ENCODE results near the gene YBX2. TPM values are rescaled to one million over a fixed set of nuclear protein-coding genes. Genes with fewer than 3 reads are reported as not detected.

YBX2 gene
- total RNA-seq, 1 experiment from 2014 or later, result 0.65 TPM

DNA sequence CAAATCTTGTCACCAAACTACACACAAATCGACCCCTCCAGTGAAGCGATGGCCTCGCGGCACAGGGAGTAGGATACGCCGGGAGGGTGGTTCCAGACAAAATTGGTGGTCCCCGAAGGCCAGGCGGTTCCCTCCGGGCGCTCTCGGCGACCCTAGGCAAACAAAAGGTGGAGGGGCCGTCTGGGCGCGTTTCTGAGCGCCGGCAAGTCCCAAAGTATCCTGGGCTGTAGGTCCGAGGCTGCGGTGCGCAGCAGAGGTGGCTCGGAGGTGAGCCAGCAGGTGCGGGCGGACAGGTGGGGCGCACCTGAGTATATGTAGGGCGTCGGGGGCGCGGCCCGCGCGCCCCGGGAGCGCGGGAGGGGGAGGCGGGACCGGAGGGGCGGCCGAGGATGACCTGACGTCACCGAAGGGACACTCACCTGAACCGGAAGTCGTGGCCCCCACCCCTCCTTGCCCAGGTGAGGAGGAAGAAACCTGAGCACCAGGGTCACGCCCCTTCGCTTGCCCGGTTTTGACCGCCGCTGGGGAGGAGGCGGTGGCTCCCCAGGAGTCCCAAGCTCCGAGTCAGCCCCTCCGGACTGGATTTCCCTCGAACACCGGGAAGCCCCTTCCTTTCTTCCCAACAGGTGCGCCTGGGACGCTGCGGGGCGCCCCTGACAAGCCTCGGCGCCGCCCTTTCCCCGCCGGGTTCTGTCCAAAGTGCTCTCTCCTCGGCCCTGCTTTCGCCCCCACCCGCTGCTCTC lies 32.1 kb downstream of the YBX2 start, which contains the start of gene CLDN7:
TSS of gene CLDN7 (minus strand) at position 287 of the 743 bp plus-strand sequence. CDS start 435 bp downstream, outside the sequence.
- no peaks in the 10 kb centered on the region for H3K9me3 ChIP-seq (ENCODE audit: insufficient read depth, low read depth)
- POLR2A ChIA-PET (ENCODE audit: unreplicated experiment), result interaction anchor here (0.6 kb wide), 2 partner anchors 21 to 142 kb away, joined by 3 read pairs; partner anchors contain the start of gene TMEM256
- BruUV-seq (replicated peaks), result no TSS peak
- TF ChIP-seq CTCF (conservative IDR thresholded peaks at IDR 0.05), result no peak; the same call in 1 of the 2 replicates
- peak; percentile 95 to 99 for DNase-seq
- peak within 1 kb of the TSS; percentile 98 for H3K4me2 ChIP-seq
- no peaks in the 10 kb centered on the region for H3K9me2 ChIP-seq (ENCODE audit: insufficient read depth)
- peak within 1 kb of the TSS; percentile 49 for H2AFZ ChIP-seq
- H4K20me1 ChIP-seq (ENCODE audit: insufficient read depth), result peaks cover 25% of the 10 kb centered on the region
- peak within 1 kb of the TSS; percentile 100 for H3K27ac ChIP-seq
- H3K36me3 ChIP-seq (ENCODE audit: low read depth), result peaks cover 29% of the 10 kb centered on the region
- H3K4me1 ChIP-seq (replicated peaks; ENCODE audit: insufficient read depth), result peaks cover 40% of the 10 kb centered on the region
- peak within 1 kb of the TSS; percentile 97 for H3K4me3 ChIP-seq
- peaks cover 57% of the 10 kb centered on the region for H3K79me2 ChIP-seq (ENCODE audit: low read depth)
- intact Hi-C loops (cut with micrococcal nuclease; ENCODE audit: unreplicated experiment), result loop anchor here (1.0 to 5.0 kb wide), 8 partner anchors 10 to 580 kb away; partner anchors contain the start of genes EIF5A, ELP5, POLR2A and SLC35G6
- H3K27me3 ChIP-seq (ENCODE audit: insufficient read depth, low read depth), result no peaks in the 10 kb centered on the region
- CTCF ChIA-PET, result interaction anchor here (0.7 to 1.5 kb wide), 2 partner anchors 11 to 298 kb away, joined by 3 read pairs; partner anchors contain the start of gene CTDNEP1
- H3F3A ChIP-seq (ENCODE audit: insufficient read depth, low read depth), result peaks cover 70% of the 10 kb centered on the region

GRCh38 chr17:7261379-7262191 lies 32.9 kb downstream of the YBX2 start:
- peaks cover 30% of the 10 kb centered on the region for H3K36me3 ChIP-seq (ENCODE audit: low read depth)
- H2AFZ ChIP-seq, result no peak overlapping the region
- peaks cover 62% of the 10 kb centered on the region for H3K79me2 ChIP-seq (ENCODE audit: low read depth)
- H3K27me3 ChIP-seq (ENCODE audit: insufficient read depth, low read depth), result no peaks in the 10 kb centered on the region
- H4K20me1 ChIP-seq (ENCODE audit: insufficient read depth), result peaks cover 25% of the 10 kb centered on the region
- peak overlapping the region; percentile 97 for H3K4me3 ChIP-seq
- no peaks in the 10 kb centered on the region for H3K9me2 ChIP-seq (ENCODE audit: insufficient read depth)
- ChIA-PET CTCF (interaction anchor here (0.7 kb wide), 1 partner anchor 20 kb away, joined by 3 read pairs; no protein-coding TSS in a partner anchor), POLR2A (ENCODE audit: unreplicated experiment) (no interaction called here)
- intact Hi-C loops (cut with micrococcal nuclease; ENCODE audit: unreplicated experiment), result loop anchor here (1.0 to 5.0 kb wide), 9 partner anchors 9 to 581 kb away; partner anchors contain the start of genes EIF5A, ELP5, POLR2A and SLC35G6
- peaks cover 78% of the 10 kb centered on the region for H3F3A ChIP-seq (ENCODE audit: insufficient read depth, low read depth)
- H3K9me3 ChIP-seq (ENCODE audit: insufficient read depth, low read depth), result no peaks in the 10 kb centered on the region
- peak overlapping the region; percentile 98 for H3K4me2 ChIP-seq
- peak overlapping the region; percentile 100 for H3K27ac ChIP-seq
- H3K4me1 ChIP-seq (replicated peaks; ENCODE audit: insufficient read depth), result peaks cover 40% of the 10 kb centered on the region
- TF ChIP-seq EZH2 (IDR thresholded peaks at IDR 0.05; ENCODE audit: low read depth), result no peak
- no peak; the same call in 1 of the 2 replicates for TF ChIP-seq CTCF (conservative IDR thresholded peaks at IDR 0.05)
- BruUV-seq (replicated peaks), result TSS peak; percentile 52
- no peak for DNase-seq

Measured in PC-9 (cell line).